ENCODE results near the gene CDH8. TPM values are rescaled to one million over a fixed set of nuclear protein-coding genes. Genes with fewer than 3 reads are reported as not detected.

Gene CDH8
- total and polyA plus RNA-seq, 5 donors: under 0.01 TPM; not detected in 4

DNA sequence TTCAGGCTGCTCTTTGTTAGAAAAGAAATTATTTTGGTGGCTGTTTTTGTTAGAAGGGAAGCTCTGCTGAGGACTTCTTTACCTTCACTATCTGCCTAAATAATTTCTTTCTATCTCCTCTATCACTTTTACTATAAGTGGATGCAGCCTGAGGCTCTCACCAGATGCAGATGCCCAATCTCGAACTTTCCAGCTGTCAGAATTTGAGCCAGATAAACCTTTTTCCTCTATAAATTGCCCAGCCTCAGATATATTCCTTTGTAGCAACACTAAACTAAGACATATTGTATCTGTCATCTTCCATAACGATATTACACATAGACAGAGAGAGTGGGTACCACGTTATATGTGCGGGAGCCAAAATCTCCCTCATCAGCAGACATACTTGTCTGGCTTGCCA lies 15.7 kb upstream of the CDH8 start:
- intact Hi-C loops (cut with DNase I): no loop called here
- WGBS: 81% methylated on average over 4 of the region's 4 CpGs
- DNase-seq: no peak
- Histone ChIP-seq H3K4me3 (ENCODE audit: low read length) (no peak overlapping the region), H3K4me1 (ENCODE audit: control insufficient read depth, insufficient read depth, low read length) (no peaks in the 10 kb centered on the region), H3K9me3 (ENCODE audit: control insufficient read depth, low read length) (no peaks in the 10 kb centered on the region), H3K27me3 (ENCODE audit: control insufficient read depth, insufficient read depth) (no peaks in the 10 kb centered on the region), H3K27ac (ENCODE audit: low read length) (no peak overlapping the region)
- ATAC-seq: no peak

DNA sequence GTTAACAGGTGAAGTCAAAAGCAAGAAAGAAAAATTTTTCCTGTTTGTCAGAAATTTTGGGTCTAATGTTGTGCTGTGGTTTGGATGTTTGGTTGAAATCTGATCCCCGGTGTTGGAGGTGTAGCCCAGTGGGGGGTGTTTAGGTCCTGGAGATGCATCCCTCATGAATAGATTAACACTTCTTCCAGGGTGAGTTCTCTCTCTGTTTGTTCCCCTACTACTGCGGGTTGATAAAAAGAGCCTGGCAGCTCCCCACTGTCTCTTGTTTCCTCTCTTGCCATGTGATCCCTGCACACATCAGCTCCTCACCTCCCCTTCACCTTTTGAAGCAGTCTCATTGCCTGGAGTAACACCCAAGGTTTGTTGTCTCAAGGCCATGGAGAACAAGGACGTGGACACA lies 14.6 kb upstream of the CDH8 start:
- no peaks in the 10 kb centered on the region for H3K4me1 ChIP-seq (ENCODE audit: control insufficient read depth, insufficient read depth, low read length)
- no peak overlapping the region for H3K4me3 ChIP-seq (ENCODE audit: low read length)
- intact Hi-C loops (cut with DNase I): no loop called here
- DNase-seq (no peak), ATAC-seq (no peak)
- WGBS: 17% methylated on average over 3 of the region's 3 CpGs
- H3K27ac ChIP-seq (ENCODE audit: low read length): no peak overlapping the region
- H3K9me3 ChIP-seq (ENCODE audit: control insufficient read depth, low read length): no peaks in the 10 kb centered on the region
- H3K27me3 ChIP-seq (ENCODE audit: control insufficient read depth, insufficient read depth): no peaks in the 10 kb centered on the region

DNA sequence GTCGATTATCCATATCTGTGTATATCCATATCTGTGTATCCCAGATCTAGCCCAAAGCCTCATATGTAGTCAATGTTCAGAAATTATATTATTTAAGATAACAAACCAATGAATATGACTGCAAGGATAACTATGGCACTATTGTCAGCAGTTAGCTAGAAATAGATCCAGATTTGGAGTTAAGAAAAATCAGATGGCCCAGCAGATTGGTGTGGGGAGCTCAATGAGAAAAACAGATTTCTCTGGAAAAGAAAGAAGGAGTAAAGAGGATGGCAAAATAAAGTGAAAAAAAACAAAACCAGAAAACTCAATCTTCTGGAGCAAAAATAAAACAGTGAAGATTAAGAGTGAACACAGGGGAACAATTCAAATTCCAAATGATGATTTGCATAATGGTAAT lies 10.6 kb upstream of the CDH8 start:
- Histone ChIP-seq H3K4me3 (ENCODE audit: low read length) (no peak overlapping the region), H3K4me1 (ENCODE audit: control insufficient read depth, insufficient read depth, low read length) (no peaks in the 10 kb centered on the region), H3K27me3 (ENCODE audit: control insufficient read depth, insufficient read depth) (no peaks in the 10 kb centered on the region), H3K27ac (ENCODE audit: low read length) (no peak overlapping the region), H3K9me3 (ENCODE audit: control insufficient read depth, low read length) (no peaks in the 10 kb centered on the region)
- no peak for ATAC-seq
- DNase-seq: no peak
- intact Hi-C loops (cut with DNase I): no loop called here
- WGBS: 90% methylated on average over 1 of the region's 1 CpG

DNA sequence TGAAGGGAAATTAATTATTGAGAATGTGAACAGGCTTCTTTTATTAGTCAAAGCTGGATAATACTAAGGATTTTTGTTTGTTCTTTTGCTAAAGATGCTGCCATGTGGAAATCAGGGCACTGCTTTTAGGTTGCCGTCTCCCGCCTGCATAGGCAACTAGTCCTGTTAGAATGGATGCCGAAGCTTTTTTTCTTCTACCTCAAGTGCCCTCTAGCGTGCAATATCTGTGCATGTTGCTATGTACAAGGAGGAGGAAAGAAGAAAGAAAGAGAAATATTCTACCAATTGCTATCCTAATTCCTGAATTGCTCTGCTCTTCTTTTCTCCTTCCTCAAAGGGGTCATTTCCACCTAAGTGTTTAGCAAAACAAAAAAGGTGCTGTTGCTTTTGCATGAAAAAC lies 5.2 kb upstream of the CDH8 start:
- WGBS: 4% methylated on average over 4 of the region's 4 CpGs
- no peak overlapping the region for H3K27ac ChIP-seq (ENCODE audit: low read length)
- H3K4me3 ChIP-seq (ENCODE audit: low read length): no peak overlapping the region
- no peaks in the 10 kb centered on the region for H3K9me3 ChIP-seq (ENCODE audit: control insufficient read depth, low read length)
- ATAC-seq (no peak), DNase-seq (no peak)
- H3K27me3 ChIP-seq (ENCODE audit: control insufficient read depth, insufficient read depth): no peaks in the 10 kb centered on the region
- no peaks in the 10 kb centered on the region for H3K4me1 ChIP-seq (ENCODE audit: control insufficient read depth, insufficient read depth, low read length)
- intact Hi-C loops (cut with DNase I): no loop called here

DNA sequence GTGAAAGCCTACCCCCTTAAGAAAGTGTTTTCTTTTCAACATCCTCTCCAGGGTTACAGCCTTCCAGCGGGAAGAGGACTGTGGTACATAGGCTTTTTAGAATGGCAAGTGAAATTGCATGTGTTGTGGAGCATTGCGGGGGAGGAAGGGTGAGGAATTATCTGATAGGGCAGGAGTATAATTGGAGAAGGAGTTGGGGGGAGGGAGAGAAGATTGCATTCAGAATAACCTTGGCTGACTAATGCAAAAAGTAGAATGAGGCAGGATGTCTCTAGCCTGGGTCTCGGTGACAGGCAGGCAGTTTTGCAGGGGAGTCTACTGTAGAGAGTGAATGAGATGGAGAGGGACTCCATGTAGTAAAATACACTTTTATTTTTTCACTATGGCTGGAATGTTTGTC lies 2.4 kb upstream of the CDH8 start:
- intact Hi-C loops (cut with DNase I): no loop called here
- DNase-seq (no peak), ATAC-seq (no peak)
- 20% methylated on average over 3 of the region's 3 CpGs for WGBS
- Histone ChIP-seq H3K4me1 (ENCODE audit: control insufficient read depth, insufficient read depth, low read length) (no peaks in the 10 kb centered on the region), H3K4me3 (ENCODE audit: low read length) (no peak overlapping the region), H3K27me3 (ENCODE audit: control insufficient read depth, insufficient read depth) (no peaks in the 10 kb centered on the region), H3K27ac (ENCODE audit: low read length) (no peak overlapping the region), H3K9me3 (ENCODE audit: control insufficient read depth, low read length) (no peaks in the 10 kb centered on the region)

DNA sequence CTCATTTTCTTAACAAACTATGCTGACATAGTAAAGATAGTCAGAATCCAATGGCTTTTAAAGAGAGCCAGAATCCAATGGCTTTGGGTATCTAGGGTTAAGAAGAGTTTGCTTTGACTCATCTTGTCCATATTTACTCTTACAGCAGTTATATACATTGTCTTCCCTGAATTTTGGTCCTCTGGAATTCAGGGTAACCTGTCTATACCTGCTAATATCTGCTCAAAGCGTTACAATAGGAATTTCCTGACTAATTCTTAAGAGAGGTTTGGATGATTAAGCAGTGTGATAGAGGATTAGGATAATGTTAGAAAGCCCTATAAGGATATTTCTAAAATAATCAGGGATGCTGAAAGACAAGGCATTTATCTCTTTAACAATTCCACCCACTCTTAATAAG lies 2.0 kb upstream of the CDH8 start:
- H3K27me3 ChIP-seq (ENCODE audit: control insufficient read depth, insufficient read depth): no peaks in the 10 kb centered on the region

DNA sequence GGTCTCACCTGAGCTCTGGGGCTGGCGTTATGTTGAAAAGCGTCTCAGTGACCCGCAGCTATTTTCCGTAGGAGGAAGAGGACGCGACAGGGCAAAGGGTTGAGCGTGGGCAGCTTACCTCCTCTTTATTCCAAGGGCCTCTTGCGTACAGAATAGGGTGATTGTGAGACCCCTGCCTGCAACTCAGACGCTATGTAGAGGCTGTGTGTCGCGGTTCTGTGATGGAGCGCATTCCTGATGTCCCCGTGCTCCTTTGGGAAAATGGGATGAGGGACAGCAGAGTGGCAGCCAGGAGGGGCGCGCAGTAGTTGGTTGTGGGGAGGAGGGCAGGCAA lies 531 bp upstream of the CDH8 start:
- no peak for DNase-seq
- Histone ChIP-seq H3K4me3 (ENCODE audit: low read length) (no peak overlapping the region), H3K27ac (ENCODE audit: low read length) (no peak overlapping the region), H3K4me1 (ENCODE audit: control insufficient read depth, insufficient read depth, low read length) (no peaks in the 10 kb centered on the region), H3K9me3 (ENCODE audit: control insufficient read depth, low read length) (no peaks in the 10 kb centered on the region), H3K27me3 (ENCODE audit: control insufficient read depth, insufficient read depth) (no peaks in the 10 kb centered on the region)
- intact Hi-C loops (cut with DNase I): no loop called here
- WGBS: 5% methylated on average over 15 of the region's 15 CpGs
- ATAC-seq: no peak

More for the DNA sequence above, 2.0 kb upstream of the CDH8 start:
- Histone ChIP-seq H3K4me3 (ENCODE audit: low read length) (no peak overlapping the region), H3K9me3 (ENCODE audit: control insufficient read depth, low read length) (no peaks in the 10 kb centered on the region), H3K4me1 (ENCODE audit: control insufficient read depth, insufficient read depth, low read length) (no peaks in the 10 kb centered on the region), H3K27ac (ENCODE audit: low read length) (no peak overlapping the region)
- WGBS: 45% methylated on average over 1 of the region's 1 CpG
- ATAC-seq (no peak), DNase-seq (no peak)
- intact Hi-C loops (cut with DNase I): no loop called here

DNA sequence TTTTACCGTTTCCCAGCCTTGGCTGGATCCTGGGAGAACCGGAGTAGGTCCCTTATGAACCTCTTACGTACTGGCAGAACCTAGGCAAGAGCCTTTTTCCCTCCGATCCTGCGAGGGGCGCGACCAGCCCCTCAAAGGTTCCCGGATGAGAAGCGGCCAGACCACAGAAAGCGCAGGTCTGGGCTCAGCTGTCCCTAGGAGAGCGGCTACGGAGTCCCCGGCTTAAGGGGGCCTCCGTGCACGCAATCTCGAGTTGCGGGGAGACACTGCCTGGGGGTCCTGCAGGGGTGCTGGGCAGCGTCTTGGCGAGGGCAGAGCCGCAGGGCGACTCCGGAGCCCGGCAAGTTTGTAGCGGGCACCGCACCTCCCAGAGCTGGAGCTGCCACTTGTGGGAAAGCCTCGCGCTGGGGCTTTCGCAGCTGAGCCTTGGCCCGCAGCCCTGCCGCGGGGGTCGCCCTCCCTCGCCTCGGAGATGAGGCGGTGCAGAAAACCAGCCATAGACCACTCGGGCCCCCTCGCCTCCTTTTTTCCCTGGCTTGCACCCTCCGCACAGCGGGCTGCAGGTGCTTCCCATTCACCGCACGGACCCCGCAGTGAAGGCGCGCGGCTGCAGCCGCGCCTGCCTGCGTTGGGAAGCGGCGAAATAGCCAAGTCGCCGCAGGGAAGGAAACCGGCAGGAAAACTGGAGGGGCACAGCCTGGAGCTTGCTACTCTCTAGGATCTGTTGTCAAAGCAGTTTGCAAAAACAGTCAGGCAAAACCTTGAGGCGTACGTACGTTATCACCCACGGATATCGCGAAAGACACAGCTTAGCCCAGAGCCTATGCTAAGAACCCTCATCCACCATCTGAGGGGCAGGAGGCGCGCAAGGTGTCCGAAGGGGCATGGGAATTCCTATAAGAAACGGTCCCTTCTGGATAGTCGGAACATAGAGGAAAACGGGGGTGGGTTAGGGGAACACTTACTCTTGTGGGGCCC lies 834 bp downstream of the CDH8 start:
- ATAC-seq: peak in 1 of 2 donors; percentile 55
- no peak for DNase-seq

DNA sequence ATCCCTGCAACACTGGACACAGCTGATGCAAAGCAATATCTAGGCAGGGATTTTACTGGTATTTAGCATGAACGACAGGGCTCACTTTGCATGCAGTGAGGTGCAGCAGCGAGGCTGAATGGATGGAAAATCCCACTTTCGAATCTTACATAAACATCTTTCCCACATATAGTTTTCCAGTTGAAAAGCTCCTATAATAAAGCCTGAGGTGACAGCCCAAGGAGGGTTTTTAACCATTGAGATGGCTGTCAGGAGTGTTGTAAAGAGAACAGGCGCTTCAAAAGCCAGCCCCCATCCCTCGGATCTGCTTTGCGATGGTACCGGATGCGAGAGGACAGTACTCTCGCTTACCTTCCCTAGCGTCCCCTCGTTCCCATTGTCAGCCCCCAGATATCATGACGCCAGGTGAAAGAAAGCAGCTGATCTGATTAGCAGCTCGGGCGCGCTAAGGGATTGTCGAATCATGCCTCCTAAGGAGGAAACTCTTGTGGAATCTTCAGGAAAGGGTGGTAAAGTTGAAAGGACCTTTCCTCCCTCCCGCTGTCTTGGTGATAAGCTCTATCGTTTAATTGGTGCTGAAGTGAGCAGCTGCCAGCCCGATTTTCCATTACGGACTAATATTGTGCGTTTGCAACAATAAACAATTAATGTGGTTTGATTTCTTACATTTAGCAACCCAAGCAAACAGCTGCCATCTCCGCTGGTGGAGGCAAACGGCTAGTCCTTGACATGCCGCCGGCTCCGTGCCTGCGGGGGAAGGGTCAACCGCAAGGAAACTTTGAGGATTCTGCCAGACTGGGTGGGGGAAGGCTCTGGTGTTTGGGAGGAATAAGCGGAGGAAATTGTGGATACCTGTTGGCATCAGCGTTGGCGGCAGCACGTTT lies 1.8 kb downstream of the CDH8 start:
- intact Hi-C loops (cut with DNase I): no loop called here
- DNase-seq: no peak
- WGBS: 2% methylated on average over 32 of the region's 32 CpGs
- Histone ChIP-seq H3K27ac (ENCODE audit: low read length) (no peak overlapping the region), H3K27me3 (ENCODE audit: control insufficient read depth, insufficient read depth) (no peaks in the 10 kb centered on the region), H3K4me1 (ENCODE audit: control insufficient read depth, insufficient read depth, low read length) (no peaks in the 10 kb centered on the region), H3K9me3 (ENCODE audit: control insufficient read depth, low read length) (no peaks in the 10 kb centered on the region), H3K4me3 (ENCODE audit: low read length) (peak overlapping the region; percentile 15)
- ATAC-seq: no peak

More for the DNA sequence above, 834 bp downstream of the CDH8 start:
- Histone ChIP-seq H3K27me3 (ENCODE audit: control insufficient read depth, insufficient read depth) (no peaks in the 10 kb centered on the region), H3K4me1 (ENCODE audit: control insufficient read depth, insufficient read depth, low read length) (no peaks in the 10 kb centered on the region), H3K4me3 (ENCODE audit: low read length) (peak overlapping the region; percentile 15), H3K27ac (ENCODE audit: low read length) (no peak overlapping the region), H3K9me3 (ENCODE audit: control insufficient read depth, low read length) (no peaks in the 10 kb centered on the region)
- WGBS: 1% methylated on average over 65 of the region's 65 CpGs
- intact Hi-C loops (cut with DNase I): no loop called here

DNA sequence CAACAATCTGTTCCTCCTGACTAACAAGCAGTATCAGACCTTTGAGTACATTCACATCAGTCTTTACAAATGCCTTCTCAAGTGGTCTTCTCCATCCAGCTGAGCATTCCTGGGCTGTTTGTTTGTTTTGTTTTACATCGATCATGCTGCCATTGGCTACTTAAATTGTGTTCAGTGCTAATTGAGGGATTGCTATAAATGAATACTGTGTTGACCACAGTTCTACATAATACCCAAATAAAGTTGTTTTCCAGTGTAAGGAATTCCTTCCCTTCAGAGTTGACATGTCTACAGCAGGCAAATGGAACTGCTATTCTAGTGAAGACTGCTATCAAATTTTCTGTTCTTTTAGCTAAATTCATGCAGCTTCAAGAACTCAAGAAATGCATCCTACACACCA lies 3.2 kb downstream of the CDH8 start:
- no peak for DNase-seq
- H3K4me1 ChIP-seq (ENCODE audit: control insufficient read depth, insufficient read depth, low read length): no peaks in the 10 kb centered on the region
- H3K9me3 ChIP-seq (ENCODE audit: control insufficient read depth, low read length): no peaks in the 10 kb centered on the region
- 55% methylated on average over 1 of the region's 1 CpG for WGBS
- ATAC-seq: no peak
- intact Hi-C loops (cut with DNase I): no loop called here
- no peak overlapping the region for H3K4me3 ChIP-seq (ENCODE audit: low read length)
- H3K27me3 ChIP-seq (ENCODE audit: control insufficient read depth, insufficient read depth): no peaks in the 10 kb centered on the region
- H3K27ac ChIP-seq (ENCODE audit: low read length): no peak overlapping the region

DNA sequence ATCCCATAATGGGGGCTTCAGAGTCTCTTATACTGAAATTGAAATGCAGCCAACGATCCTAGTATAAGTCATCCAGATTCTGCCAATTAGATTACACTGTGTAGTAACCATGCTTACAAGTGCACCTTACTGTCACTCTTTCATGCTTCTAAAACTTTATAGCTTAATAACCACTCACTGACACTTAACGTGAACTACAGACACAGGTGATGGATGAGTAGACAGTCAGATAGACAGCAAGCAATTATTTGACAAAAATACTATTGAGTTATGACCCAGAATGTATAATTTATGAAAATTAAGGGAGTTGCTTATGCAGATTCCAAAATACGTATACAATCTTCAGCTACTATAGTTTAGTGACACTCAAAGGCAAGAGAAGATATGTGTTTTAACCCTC lies 6.3 kb downstream of the CDH8 start:
- Histone ChIP-seq H3K4me1 (ENCODE audit: control insufficient read depth, insufficient read depth, low read length) (no peaks in the 10 kb centered on the region), H3K9me3 (ENCODE audit: control insufficient read depth, low read length) (no peaks in the 10 kb centered on the region), H3K4me3 (ENCODE audit: low read length) (no peak overlapping the region), H3K27me3 (ENCODE audit: control insufficient read depth, insufficient read depth) (no peaks in the 10 kb centered on the region), H3K27ac (ENCODE audit: low read length) (no peak overlapping the region)
- ATAC-seq: no peak
- no peak for DNase-seq
- 72% methylated on average over 3 of the region's 3 CpGs for WGBS
- intact Hi-C loops (cut with DNase I): no loop called here
